GM18526 (cell line): Measurements from ENCODE around the gene NCOA3.

ENCODE experiments used
- POLR2A ChIP-seq: IDR thresholded peaks from 3 replicates; pipeline ENCODE4 v1.6.1; 2011; ENCODE audit not compliant: insufficient read length; ENCODE audit errors: extremely low read depth

Gene NCOA3

GRCh38 chr20:47698142-47698541, 196.5 kb downstream of the NCOA3 start:
- no peak for TF ChIP-seq POLR2A

GRCh38 chr20:47699818-47700217, 198.1 kb downstream of the NCOA3 start:
- TF ChIP-seq POLR2A, result no peak

- no peak for TF ChIP-seq POLR2A
Measured at GRCh38 chr20:47700327-47700726, 198.6 kb downstream of the NCOA3 start.

GRCh38 chr20:47701612-47702011, 199.9 kb downstream of the NCOA3 start:
- no peak for TF ChIP-seq POLR2A

- TF ChIP-seq POLR2A, result no peak
Measured at GRCh38 chr20:47703748-47704147, 202.1 kb downstream of the NCOA3 start.

GRCh38 chr20:47704746-47705496, 203.2 kb downstream of the NCOA3 start:
- TF ChIP-seq POLR2A, result no peak

GRCh38 chr20:47705497-47705856, 203.8 kb downstream of the NCOA3 start:
- TF ChIP-seq POLR2A, result no peak

- TF ChIP-seq POLR2A, result no peak
Measured at GRCh38 chr20:47706345-47706744, 204.7 kb downstream of the NCOA3 start.
